SK-N-SH treated with all-trans-retinoic acid at 6 μM for 48 hours (cell line): ENCODE results near the gene ZDHHC9.

Experiments
- ARNTL ChIP-seq: fragments of 450-650 bp; formaldehyde crosslinking; IDR thresholded peaks from 2 replicates; pipeline ENCODE4 v1.5.0; 2020; ENCODE audit warnings: low read depth, mild to moderate bottlenecking, moderate library complexity, borderline replicate concordance
- BACH2 ChIP-seq: fragments of 250-450 bp; sonication (Bioruptor Pico); IDR thresholded peaks from 2 replicates; pipeline ENCODE4 v1.9.0; 2021; ENCODE audit warnings: mild to moderate bottlenecking, borderline replicate concordance
- CSDC2 ChIP-seq: fragments of 250-450 bp; sonication (Bioruptor Pico); IDR thresholded peaks from 2 replicates; pipeline ENCODE4 v1.5.0; 2020; ENCODE audit warnings: mild to moderate bottlenecking, moderate library complexity
- TOX ChIP-seq: fragments of 250-450 bp; sonication (Bioruptor Pico); IDR thresholded peaks from 2 replicates; pipeline ENCODE4 v1.8.0; 2021; ENCODE audit warnings: mild to moderate bottlenecking, moderate library complexity, borderline replicate concordance
- ZFP3 ChIP-seq: fragments of 250-450 bp; sonication (Bioruptor Pico); IDR thresholded peaks from 2 replicates; pipeline ENCODE4 v1.5.0; 2020; ENCODE audit warnings: mild to moderate bottlenecking, moderate library complexity
- ZFP30 ChIP-seq: fragments of 450-650 bp; formaldehyde crosslinking; IDR thresholded peaks from 2 replicates; pipeline ENCODE4 v1.5.0; 2022; ENCODE audit warnings: mild to moderate bottlenecking, moderate library complexity
- TF ChIP-seq, protein P1 (sequence below): fragments of 250-450 bp; sonication (Bioruptor Pico); IDR thresholded peaks from 2 replicates; pipeline ENCODE4 v1.8.0; 2020; ENCODE audit warnings: mild to moderate bottlenecking, moderate library complexity, borderline replicate concordance

DNA sequence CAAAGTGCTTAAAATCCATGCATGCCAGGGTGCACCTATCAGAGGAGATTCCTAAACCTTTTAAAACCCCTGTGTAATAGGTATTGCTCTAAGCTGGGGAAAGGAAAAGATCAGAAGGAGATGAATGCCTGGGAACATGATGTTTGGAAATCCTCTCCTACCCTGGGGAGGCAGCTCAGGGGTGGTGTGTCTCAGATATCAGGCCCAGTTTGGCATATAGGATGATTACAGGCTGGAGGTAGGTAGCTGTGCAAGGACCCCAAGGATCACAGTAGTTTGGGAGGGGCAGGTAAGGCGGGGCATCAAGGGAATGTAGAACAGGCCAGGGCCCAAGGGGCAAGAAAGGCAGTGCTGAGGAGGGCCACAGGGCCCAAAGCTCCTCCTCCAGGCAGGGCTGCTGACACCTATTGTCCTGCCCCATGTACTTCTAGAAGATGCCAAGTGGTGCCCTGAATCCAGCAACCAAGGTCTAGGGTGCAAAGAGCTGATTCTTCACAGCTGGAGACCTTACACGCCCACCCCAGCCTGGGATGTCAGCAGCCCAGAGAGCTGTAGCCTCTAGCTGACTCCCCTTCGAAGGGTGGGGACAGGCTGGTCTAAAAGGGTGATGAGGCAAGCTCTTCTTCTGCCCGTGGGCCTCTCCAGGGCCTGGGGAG is 46.3 kb downstream of the ZDHHC9 start:
- TF ChIP-seq ZFP30 = no peak
- TF ChIP-seq, protein P1, sequence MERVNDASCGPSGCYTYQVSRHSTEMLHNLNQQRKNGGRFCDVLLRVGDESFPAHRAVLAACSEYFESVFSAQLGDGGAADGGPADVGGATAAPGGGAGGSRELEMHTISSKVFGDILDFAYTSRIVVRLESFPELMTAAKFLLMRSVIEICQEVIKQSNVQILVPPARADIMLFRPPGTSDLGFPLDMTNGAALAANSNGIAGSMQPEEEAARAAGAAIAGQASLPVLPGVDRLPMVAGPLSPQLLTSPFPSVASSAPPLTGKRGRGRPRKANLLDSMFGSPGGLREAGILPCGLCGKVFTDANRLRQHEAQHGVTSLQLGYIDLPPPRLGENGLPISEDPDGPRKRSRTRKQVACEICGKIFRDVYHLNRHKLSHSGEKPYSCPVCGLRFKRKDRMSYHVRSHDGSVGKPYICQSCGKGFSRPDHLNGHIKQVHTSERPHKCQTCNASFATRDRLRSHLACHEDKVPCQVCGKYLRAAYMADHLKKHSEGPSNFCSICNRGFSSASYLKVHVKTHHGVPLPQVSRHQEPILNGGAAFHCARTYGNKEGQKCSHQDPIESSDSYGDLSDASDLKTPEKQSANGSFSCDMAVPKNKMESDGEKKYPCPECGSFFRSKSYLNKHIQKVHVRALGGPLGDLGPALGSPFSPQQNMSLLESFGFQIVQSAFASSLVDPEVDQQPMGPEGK (CRISPR knock-in tag) = no peak
- no peak for TF ChIP-seq ZFP3
- no peak for TF ChIP-seq TOX (CRISPR knock-in tag)
- no peak for TF ChIP-seq ARNTL (CRISPR knock-in tag)
- TF ChIP-seq CSDC2 (CRISPR knock-in tag) = no peak
- TF ChIP-seq BACH2 (CRISPR knock-in tag) = no peak
